Epithelial cell of esophagus (primary cell): ENCODE measurements around the gene PAEP.
A peak's percentile ranks its signal among the peaks of the same experiment; 100 is the strongest.

ENCODE experiments used
- DNase-seq: peaks from one replicate; pipeline ENCODE4 v3.0.0; 2010; ENCODE audit warnings: low read depth
- H3K4me3 ChIP-seq: 2 replicates; pipeline ENCODE4 v1.5.1; 2011; ENCODE audit warnings: mild to moderate bottlenecking, low read length, control low read depth
- CTCF ChIP-seq: IDR thresholded peaks from 2 replicates; pipeline ENCODE4 v1.5.1; 2011; ENCODE audit warnings: low read depth, mild to moderate bottlenecking, low read length, control low read depth, inconsistent platforms; ENCODE audit not compliant: insufficient read depth; ENCODE audit errors: missing control alignments

Gene PAEP

GRCh38 chr9:135592625-135593024, 31.1 kb downstream of the PAEP start:
- DNase-seq, result no peak
- TF ChIP-seq CTCF, result no peak
- H3K4me3 ChIP-seq, result no peak overlapping the region

- no peak overlapping the region for H3K4me3 ChIP-seq
- TF ChIP-seq CTCF, result no peak
- no peak for DNase-seq
Observed at GRCh38 chr9:135596211-135596610, 34.7 kb downstream of the PAEP start.

- no peak for TF ChIP-seq CTCF
- H3K4me3 ChIP-seq, result no peak overlapping the region
- DNase-seq, result no peak
Observed at GRCh38 chr9:135600296-135600817, 38.8 kb downstream of the PAEP start.

- H3K4me3 ChIP-seq, result no peak overlapping the region
- TF ChIP-seq CTCF, result no peak
- DNase-seq, result no peak
Observed at GRCh38 chr9:135601988-135602387, 40.4 kb downstream of the PAEP start.

GRCh38 chr9:135602789-135603481, 41.4 kb downstream of the PAEP start:
- no peak overlapping the region for H3K4me3 ChIP-seq
- DNase-seq, result peak; percentile 38
- TF ChIP-seq CTCF, result peak; percentile 56

- H3K4me3 ChIP-seq, result no peak overlapping the region
- TF ChIP-seq CTCF, result no peak
- DNase-seq, result no peak
Observed at GRCh38 chr9:135604437-135605237, 43.1 kb downstream of the PAEP start.

GRCh38 chr9:135605238-135605781, 43.8 kb downstream of the PAEP start:
- DNase-seq, result no peak
- no peak for TF ChIP-seq CTCF
- H3K4me3 ChIP-seq, result no peak overlapping the region
